Spleen (tissue), 11 donors: Measurements from ENCODE around the gene MPV17L2. TPM values are rescaled to one million over a fixed set of nuclear protein-coding genes. Genes with fewer than 3 reads are reported as not detected.

Experiments used
- DNase-seq: peaks from one replicate; pipeline ENCODE4 v3.0.0-alpha.2; 2020
- H3K27ac ChIP-seq, 8 donors: fragments of 200-600 bp; sonication (generic) in 7 of 8; 1 replicate in 4 of 8; 2 replicates in 4 of 8; pipeline versions ENCODE4 v1.5.0 to v1.8.0; 2016 to 2021; ENCODE audit warnings: inconsistent platforms in 4 of 8, mild to moderate bottlenecking in 4 of 8, moderate library complexity in 1 of 8
- H3K27me3 ChIP-seq, 7 donors: fragments of 200-600 bp; sonication (generic) in 6 of 7; replicated peaks in 1 of 7; 1 replicate in 4 of 7; 2 replicates in 3 of 7; pipeline versions ENCODE4 v1.5.0 to v1.8.0; 2016 to 2021; ENCODE audit warnings: inconsistent platforms in 3 of 7, mild to moderate bottlenecking in 1 of 7
- H3K36me3 ChIP-seq, 6 donors: fragments of 200-600 bp; sonication (generic) in 5 of 6; 1 replicate in 4 of 6; 2 replicates in 2 of 6; pipeline versions ENCODE4 v1.5.0 to v1.8.0; 2016 to 2021; ENCODE audit warnings: inconsistent platforms in 2 of 6
- H3K4me1 ChIP-seq, 6 donors: fragments of 200-600 bp; sonication (generic) in 5 of 6; 1 replicate in 3 of 6; 2 replicates in 3 of 6; pipeline versions ENCODE4 v1.5.0 to v1.8.0; 2016 to 2021; ENCODE audit warnings: inconsistent platforms in 3 of 6
- H3K4me3 ChIP-seq, 8 donors: fragments of 200-600 bp; sonication (generic) in 7 of 8; 1 replicate in 4 of 8; 2 replicates in 4 of 8; pipeline versions ENCODE4 v1.5.0 to v1.8.0; 2016 to 2021; ENCODE audit warnings: inconsistent platforms in 4 of 8, mild to moderate bottlenecking in 4 of 8, moderate library complexity in 2 of 8
- H3K9me3 ChIP-seq, 8 donors: fragments of 200-600 bp; sonication (generic) in 7 of 8; 1 replicate in 4 of 8; 2 replicates in 4 of 8; pipeline versions ENCODE4 v1.5.0 to v1.8.0; 2016 to 2021; ENCODE audit warnings: inconsistent platforms in 4 of 8
- CTCF ChIP-seq, 11 experiments: fragments of 200-600 bp in 7 of 11; fragments of 450-650 bp in 4 of 11; sonication (generic) in 4 of 11; IDR thresholded peaks in 8 of 11; conservative IDR thresholded peaks in 3 of 11; 1 replicate in 7 of 11; 2 replicates in 4 of 11; pipeline versions ENCODE4 v1.4.0 to v1.8.0; 2016 to 2021; ENCODE audit warnings: antibody characterized with exemption in 11 of 11, inconsistent platforms in 4 of 11, mild to moderate bottlenecking in 1 of 11
- POLR2A ChIP-seq, 3 donors: fragments of 450-650 bp; IDR thresholded peaks; one replicate each; pipeline ENCODE4 v1.5.1; 2017; ENCODE audit warnings: antibody characterized with exemption in 3 of 3, mild to moderate bottlenecking in 1 of 3
- POLR2AphosphoS5 ChIP-seq, 3 donors: sonication (generic); formaldehyde crosslinking; IDR thresholded peaks; one replicate each; pipeline ENCODE4 v1.5.1; 2017; ENCODE audit warnings: antibody characterized with exemption in 3 of 3
- WGBS, 5 donors: extraction: QIAGEN DNeasy Blood & Tissue Kit in 3 of 5; methylation state at CpG; one replicate each; pipeline versions ENCODE4 v1.1.5 to v1.1.7; 2013 to 2018; 5-methylcytosine and 5-hydroxymethylcytosine counted together
- intact Hi-C: fragments of 100-400 bp; cut with DNase I; formaldehyde crosslinking; loops from one replicate; pipeline ENCODE4 v1.15.0; 2023; ENCODE audit warnings: low total_unique reads
- polyA plus RNA-seq, 3 donors: library from polyadenylated mRNA; stranded (reverse); fragments of 200-250 nt; gene quantifications; one replicate each; pipeline ENCODE4 v1.2.1, GENCODE V29; 2013
- total RNA-seq, 7 donors: library from RNA; depleted of rRNA in 3 of 7; stranded (reverse); fragments of >200 nt in 3 of 7; fragmentation: NEBNext Ultra II Directional in 4 of 7; extraction: Animal tissue kit (Norgen Biotek cat#: 25700) in 4 of 7; gene quantifications; one replicate each; pipeline versions ENCODE4 v1.1.0 to v1.2.1, GENCODE V29; 2016 to 2021
- donor health status: healthy with polysubstance abuse.
- donor health status: DM: no; HTN: no; CAD: no; lungs with moderate emphysema.
- donor health status: DM: no; HTN: no; CAD: no.
- donor health status: Bipolar disorder and iron deficiency.
- donor health status: healthy.
- donor health status: DM: no; HTN: no; CAD: no.
- donor health status: DM: yes; HTN: yes; CAD: no.

The MPV17L2 gene
- total and polyA plus RNA-seq, 10 donors: 7.8 to 15.4 (median 11.5) TPM

GRCh38 chr19:18214779-18215433 is 21.9 kb downstream of the MPV17L2 start:
- WGBS, 5 donors: 56 to 73% (median 68%) methylated on average over 7 of the region's 7 CpGs
- H3K36me3 ChIP-seq: no peaks in the 10 kb centered on the region
- TF ChIP-seq CTCF (IDR thresholded peaks at IDR 0.05 in 8 of 11, conservative IDR thresholded peaks at IDR 0.05 in 3 of 11) (no peak), POLR2A (IDR thresholded peaks at IDR 0.05) (no peak), POLR2AphosphoS5 (IDR thresholded peaks at IDR 0.05) (no peak)
- peaks cover 0 to 35% (median 0%) of the 10 kb centered on the region in 7 donors for H3K27me3 ChIP-seq
- H3K27ac ChIP-seq: no peak overlapping the region
- DNase-seq: no peak
- no peak overlapping the region for H3K4me3 ChIP-seq
- intact Hi-C loops: no loop called here
- no peaks in the 10 kb centered on the region for H3K4me1 ChIP-seq
- H3K9me3 ChIP-seq: no peaks in the 10 kb centered on the region

DNA sequence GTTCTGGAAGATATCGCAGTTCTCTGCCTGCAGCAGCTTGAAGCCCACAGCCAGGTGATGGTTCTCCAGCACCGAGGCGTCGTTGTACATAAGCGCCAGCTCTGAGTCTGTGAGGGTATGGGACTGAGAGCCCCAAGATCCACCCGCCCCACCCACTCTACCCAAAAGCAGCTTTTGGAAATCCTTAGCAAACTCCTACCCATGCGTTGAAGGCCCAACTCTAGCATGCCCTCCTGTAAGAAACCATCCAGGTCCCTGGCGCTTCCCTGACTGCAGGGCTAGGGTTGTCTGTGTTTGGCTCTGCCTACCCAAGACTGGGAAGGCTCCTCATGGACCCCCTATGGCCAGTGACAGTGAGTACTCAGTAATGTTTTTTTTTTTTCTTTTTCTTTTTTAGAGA is 23.8 kb downstream of the MPV17L2 start:
- no peaks in the 10 kb centered on the region for H3K36me3 ChIP-seq
- H3K4me1 ChIP-seq: peaks cover 0 to 7% (median 0%) of the 10 kb centered on the region in 6 donors
- no peak overlapping the region for H3K4me3 ChIP-seq
- H3K27me3 ChIP-seq: peaks cover 0 to 35% (median 14%) of the 10 kb centered on the region in 7 donors
- no peak for DNase-seq
- WGBS, 5 donors: 90 to 97% (median 94%) methylated on average over 8 of the region's 8 CpGs
- intact Hi-C loops: no loop called here
- no peaks in the 10 kb centered on the region for H3K9me3 ChIP-seq
- TF ChIP-seq POLR2AphosphoS5 (IDR thresholded peaks at IDR 0.05): no peak
- no peak for TF ChIP-seq POLR2A (IDR thresholded peaks at IDR 0.05)
- no peak for TF ChIP-seq CTCF (IDR thresholded peaks at IDR 0.05 in 8 of 11, conservative IDR thresholded peaks at IDR 0.05 in 3 of 11)
- no peak overlapping the region for H3K27ac ChIP-seq

DNA sequence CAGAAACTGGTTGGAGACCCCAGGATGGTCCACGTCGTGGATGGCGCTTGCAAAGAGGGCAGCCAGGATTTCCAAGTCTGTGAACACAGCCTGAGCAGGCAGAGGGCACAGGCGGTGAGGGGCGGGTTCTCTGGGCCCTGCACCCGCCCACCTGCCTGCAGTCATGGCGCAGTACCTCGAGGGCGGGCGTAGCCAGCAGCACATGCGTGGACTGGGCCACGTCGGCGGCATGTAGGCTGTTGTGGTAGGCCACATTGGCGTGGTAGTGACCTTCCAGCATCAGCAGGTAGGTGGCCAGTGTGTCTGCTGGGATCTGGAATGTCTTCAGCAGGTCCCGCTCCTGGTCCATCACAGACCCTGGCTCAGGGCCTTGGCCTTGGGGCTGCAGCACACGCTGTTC is 25.1 kb downstream of the MPV17L2 start:
- H3K36me3 ChIP-seq: no peaks in the 10 kb centered on the region
- H3K27me3 ChIP-seq: peaks cover 0 to 38% (median 18%) of the 10 kb centered on the region in 7 donors
- H3K4me1 ChIP-seq: peaks cover 0 to 7% (median 0%) of the 10 kb centered on the region in 6 donors
- TF ChIP-seq CTCF (IDR thresholded peaks at IDR 0.05 in 8 of 11, conservative IDR thresholded peaks at IDR 0.05 in 3 of 11): no peak
- peak in 1 of 3 donors; percentile 24 for TF ChIP-seq POLR2AphosphoS5 (IDR thresholded peaks at IDR 0.05)
- intact Hi-C loops: no loop called here
- no peaks in the 10 kb centered on the region for H3K9me3 ChIP-seq
- no peak for DNase-seq
- 82 to 87% (median 85%) methylated on average over 13 to 17 of the region's 17 CpGs for WGBS, 5 donors
- H3K4me3 ChIP-seq: no peak overlapping the region
- H3K27ac ChIP-seq: no peak overlapping the region

- H3K27me3 ChIP-seq: peaks cover 0 to 41% (median 18%) of the 10 kb centered on the region in 7 donors
- H3K27ac ChIP-seq: no peak overlapping the region
- intact Hi-C loops: no loop called here
- no peak overlapping the region for H3K4me3 ChIP-seq
- DNase-seq: no peak
- WGBS, 5 donors: 69 to 90% (median 85%) methylated on average over 3 of the region's 3 CpGs
- H3K36me3 ChIP-seq: no peaks in the 10 kb centered on the region
- H3K9me3 ChIP-seq: no peaks in the 10 kb centered on the region
- H3K4me1 ChIP-seq: peaks cover 0 to 7% (median under 1%) of the 10 kb centered on the region in 6 donors
- TF ChIP-seq POLR2A (IDR thresholded peaks at IDR 0.05) (no peak), CTCF (IDR thresholded peaks at IDR 0.05 in 8 of 11, conservative IDR thresholded peaks at IDR 0.05 in 3 of 11) (no peak), POLR2AphosphoS5 (IDR thresholded peaks at IDR 0.05) (no peak)
These were observed 25.6 kb downstream of the MPV17L2 start for GRCh38 chr19:18218600-18218999.
